Mesendoderm (in vitro differentiated cells): ENCODE results near the gene HNRNPR.
A peak's percentile ranks its signal among the peaks of the same experiment; 100 is the strongest.

Source experiments
- DNase-seq: peaks from one replicate; pipeline ENCODE4 v3.0.0; 2013
- H2AK5ac ChIP-seq: 2 replicates; pipeline ENCODE4 v1.6.1; 2013; ENCODE audit warnings: low read length, inconsistent platforms
- H2BK120ac ChIP-seq: 2 replicates; pipeline ENCODE4 v1.6.1; 2013; ENCODE audit warnings: low read depth, mild to moderate bottlenecking, low read length, moderate library complexity, mixed read lengths
- H2BK15ac ChIP-seq: replicated peaks from 2 replicates; pipeline ENCODE4 v1.6.1; 2013; ENCODE audit warnings: low read depth, mild to moderate bottlenecking, moderate library complexity
- H2BK5ac ChIP-seq: 2 replicates; pipeline ENCODE4 v1.6.1; 2013; ENCODE audit warnings: low read length, inconsistent platforms
- H3K18ac ChIP-seq: 2 replicates; pipeline ENCODE4 v1.6.1; 2013; ENCODE audit warnings: mild to moderate bottlenecking, low read length, mixed read lengths
- H3K23ac ChIP-seq: one replicate; pipeline ENCODE4 v1.6.1; 2013; ENCODE audit warnings: low read length
- H3K27ac ChIP-seq: 2 replicates; pipeline ENCODE4 v1.5.1; 2013; ENCODE audit warnings: low read depth, mild to moderate bottlenecking, inconsistent platforms, low read length, moderate library complexity
- H3K27me3 ChIP-seq: 2 replicates; pipeline ENCODE4 v1.6.1; 2013; ENCODE audit warnings: low read length, control low read depth, mild to moderate bottlenecking, inconsistent platforms; ENCODE audit not compliant: insufficient read depth, poor library complexity
- H3K36me3 ChIP-seq: 2 replicates; pipeline ENCODE4 v1.6.1; 2013; ENCODE audit warnings: low read length, inconsistent platforms; ENCODE audit not compliant: control insufficient read depth, insufficient read depth
- H3K4ac ChIP-seq: one replicate; pipeline ENCODE4 v1.6.1; 2013; ENCODE audit warnings: low read depth, mild to moderate bottlenecking, low read length, moderate library complexity
- H3K4me1 ChIP-seq: 2 replicates; pipeline ENCODE4 v1.6.1; 2013; ENCODE audit warnings: low read depth, low read length, inconsistent platforms; ENCODE audit not compliant: control insufficient read depth
- H3K4me2 ChIP-seq: 2 replicates; pipeline ENCODE4 v1.6.1; 2013; ENCODE audit warnings: low read length
- H3K4me3 ChIP-seq: 2 replicates; pipeline ENCODE4 v1.5.1; 2013; ENCODE audit warnings: mild to moderate bottlenecking, low read length
- H3K56ac ChIP-seq: one replicate; pipeline ENCODE4 v1.6.1; 2013; ENCODE audit warnings: low read length
- H3K79me1 ChIP-seq: 2 replicates; pipeline ENCODE4 v1.6.1; 2013; ENCODE audit warnings: low read length, inconsistent platforms
- H3K79me2 ChIP-seq: 2 replicates; pipeline ENCODE4 v1.6.1; 2013; ENCODE audit warnings: mild to moderate bottlenecking, low read length; ENCODE audit not compliant: control insufficient read depth, insufficient read depth
- H3K9ac ChIP-seq: 2 replicates; pipeline ENCODE4 v1.6.1; 2013; ENCODE audit warnings: low read length, inconsistent platforms
- H4K5ac ChIP-seq: one replicate; pipeline ENCODE4 v1.6.1; 2013; ENCODE audit warnings: low read length
- H4K8ac ChIP-seq: one replicate; pipeline ENCODE4 v1.6.1; 2013; ENCODE audit warnings: low read depth, mild to moderate bottlenecking, control low read depth, low read length, moderate library complexity
- WGBS: extraction: QIAGEN DNeasy Blood & Tissue Kit; methylation state at CpG from one replicate; pipeline ENCODE4 v1.1.7; 2013; ENCODE audit warnings: low lambda C conversion rate, missing lambda C conversion rate; ENCODE audit not compliant: insufficient coverage; ENCODE audit errors: extremely low coverage; 5-methylcytosine and 5-hydroxymethylcytosine counted together

Gene HNRNPR

DNA sequence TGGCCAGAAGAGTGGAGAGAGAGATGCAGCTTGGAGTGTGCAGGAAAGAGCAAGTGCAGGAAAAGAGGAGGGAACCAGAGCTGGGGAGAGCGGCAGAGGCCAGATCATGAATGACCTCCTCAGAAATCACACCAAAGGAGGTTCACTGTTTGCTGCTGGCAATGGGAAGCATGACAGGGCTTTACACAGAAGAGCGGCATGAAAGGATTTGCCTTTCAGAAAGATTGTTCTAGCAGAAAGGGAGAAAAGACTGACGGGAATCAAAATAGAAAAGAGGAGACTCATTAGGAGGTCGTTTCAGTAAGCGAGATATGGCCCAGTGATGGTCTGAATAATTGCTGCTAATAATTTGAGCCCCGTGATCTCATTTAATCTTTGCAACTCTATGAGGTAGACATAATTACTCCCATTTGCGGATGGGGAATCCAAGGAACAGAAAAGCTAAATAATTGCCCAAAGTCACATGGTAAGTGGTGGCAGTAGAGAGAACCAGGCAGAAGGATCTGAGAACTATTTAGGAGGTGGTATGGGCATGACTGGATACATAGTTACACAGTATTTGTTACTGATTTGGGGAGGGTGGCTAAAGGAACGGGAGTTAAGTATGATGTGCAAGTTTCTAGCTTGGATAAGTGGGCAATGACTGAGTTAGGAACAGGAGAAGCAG, 12.5 kb upstream of the HNRNPR start:
- no peak for DNase-seq
- Histone ChIP-seq H4K5ac (no peak overlapping the region), H3K79me1 (no peaks in the 10 kb centered on the region), H3K56ac (no peak overlapping the region), H2BK5ac (no peak overlapping the region), H2AK5ac (no peak overlapping the region), H3K79me2 (no peaks in the 10 kb centered on the region), H3K18ac (no peak overlapping the region), H3K27ac (no peak overlapping the region), H3K4ac (no peak overlapping the region), H3K4me1 (no peaks in the 10 kb centered on the region), H3K4me3 (no peak overlapping the region), H3K4me2 (no peak overlapping the region), H3K27me3 (peaks cover 37% of the 10 kb centered on the region), H4K8ac (no peak overlapping the region), H3K23ac (no peak overlapping the region), H3K9ac (no peak overlapping the region), H2BK15ac (no peak overlapping the region), H3K36me3 (peaks cover 3% of the 10 kb centered on the region), H2BK120ac (no peak overlapping the region)
- WGBS = no CpG with 5 or more reads among the region's 8 CpGs

DNA sequence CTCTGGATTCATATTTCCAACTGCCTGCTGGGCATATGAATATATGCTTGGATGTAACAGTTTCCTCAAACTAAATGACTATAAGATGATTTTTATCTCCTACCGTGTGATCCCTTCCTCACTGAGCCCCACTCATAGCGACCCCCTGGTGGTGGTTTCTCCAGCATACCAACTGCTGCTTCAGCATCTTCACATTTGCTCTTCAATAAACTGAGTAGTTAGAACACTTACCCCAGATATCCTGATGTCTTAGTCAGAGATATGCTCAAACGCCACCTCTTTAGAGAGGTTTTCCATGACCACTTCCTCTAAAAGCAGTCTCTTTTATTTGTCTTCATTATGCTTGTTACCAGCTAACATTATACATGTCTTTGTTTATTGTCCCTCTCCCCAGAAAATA, 10.2 kb upstream of the HNRNPR start:
- Histone ChIP-seq H4K8ac (no peak overlapping the region), H3K4me3 (no peak overlapping the region), H2BK5ac (no peak overlapping the region), H2BK15ac (no peak overlapping the region), H3K9ac (no peak overlapping the region), H4K5ac (no peak overlapping the region), H3K36me3 (no peaks in the 10 kb centered on the region), H3K27ac (no peak overlapping the region), H2BK120ac (no peak overlapping the region), H3K18ac (no peak overlapping the region), H2AK5ac (no peak overlapping the region), H3K4me2 (no peak overlapping the region), H3K56ac (no peak overlapping the region), H3K23ac (no peak overlapping the region), H3K79me2 (no peaks in the 10 kb centered on the region), H3K4me1 (no peaks in the 10 kb centered on the region), H3K79me1 (no peaks in the 10 kb centered on the region), H3K27me3 (peaks cover 34% of the 10 kb centered on the region), H3K4ac (no peak overlapping the region)
- no CpG with 5 or more reads among the region's 3 CpGs for WGBS
- no peak for DNase-seq

DNA sequence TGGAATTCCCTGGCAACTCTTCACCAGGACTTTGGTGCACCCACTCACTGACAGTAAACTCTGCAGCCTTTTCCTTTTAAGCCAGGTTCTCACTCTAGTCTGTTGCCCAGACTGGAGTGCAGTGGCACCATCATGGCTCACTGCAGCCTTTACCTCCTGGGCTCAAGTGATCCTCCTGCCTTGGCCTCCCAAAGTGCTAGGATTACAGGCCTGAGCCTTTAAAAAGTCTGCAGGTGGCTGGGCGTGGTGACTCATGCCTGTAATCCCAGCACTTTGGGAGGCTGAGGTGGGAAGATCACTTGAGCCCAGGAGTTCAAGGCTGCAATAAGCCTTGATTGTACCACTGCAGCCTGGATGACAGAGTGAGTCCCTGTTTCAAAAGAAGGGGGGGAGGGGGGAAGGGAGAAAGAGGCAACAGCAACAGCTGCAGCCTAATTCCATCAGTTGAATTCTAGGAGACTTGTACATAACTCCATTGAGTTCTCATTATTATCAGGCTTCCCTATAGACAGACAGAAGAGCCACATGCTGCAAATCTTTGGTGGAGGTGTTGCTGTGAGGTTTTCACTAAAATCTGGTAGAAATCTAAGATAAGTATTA, 8.1 kb upstream of the HNRNPR start:
- H3K36me3 ChIP-seq = no peaks in the 10 kb centered on the region
- H3K4me1 ChIP-seq = no peaks in the 10 kb centered on the region
- no peak overlapping the region for H3K18ac ChIP-seq
- no peaks in the 10 kb centered on the region for H3K79me1 ChIP-seq
- H2BK120ac ChIP-seq = no peak overlapping the region
- no peak overlapping the region for H3K9ac ChIP-seq
- H3K27ac ChIP-seq = no peak overlapping the region
- H2BK15ac ChIP-seq = no peak overlapping the region
- DNase-seq = no peak
- no CpG with 5 or more reads among the region's 1 CpG for WGBS
- H3K4me3 ChIP-seq = no peak overlapping the region
- H3K79me2 ChIP-seq = no peaks in the 10 kb centered on the region
- H3K56ac ChIP-seq = no peak overlapping the region
- no peak overlapping the region for H3K23ac ChIP-seq
- H3K27me3 ChIP-seq = peaks cover 29% of the 10 kb centered on the region
- no peak overlapping the region for H2AK5ac ChIP-seq
- no peak overlapping the region for H4K5ac ChIP-seq
- H3K4me2 ChIP-seq = no peak overlapping the region
- H3K4ac ChIP-seq = no peak overlapping the region
- no peak overlapping the region for H2BK5ac ChIP-seq
- H4K8ac ChIP-seq = no peak overlapping the region

DNA sequence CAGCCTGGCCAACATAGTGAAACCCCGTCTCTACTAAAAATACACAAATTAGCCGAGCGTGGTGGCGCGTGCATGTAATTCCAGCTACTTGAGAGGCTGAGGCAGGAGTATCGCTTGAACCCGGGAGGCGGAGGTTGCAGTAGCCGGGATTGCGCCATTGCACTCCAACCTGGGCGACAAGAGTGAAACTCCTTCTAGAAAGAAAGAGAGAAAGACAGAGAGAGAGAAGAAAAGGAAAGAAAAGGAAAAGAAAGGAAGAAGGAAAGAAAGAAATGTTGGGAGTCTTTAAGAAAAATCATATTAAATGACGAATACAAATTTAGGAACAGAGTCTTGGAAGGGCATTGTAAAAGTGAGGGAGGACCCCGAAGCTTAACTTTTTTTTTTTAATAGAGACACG, 1.8 kb upstream of the HNRNPR start:
- H3K4me2 ChIP-seq = no peak overlapping the region
- no CpG with 5 or more reads among the region's 14 CpGs for WGBS
- no peak overlapping the region for H3K4me3 ChIP-seq
- no peak overlapping the region for H2BK120ac ChIP-seq
- H3K23ac ChIP-seq = no peak overlapping the region
- no peak overlapping the region for H3K9ac ChIP-seq
- no peak overlapping the region for H3K4ac ChIP-seq
- no peak overlapping the region for H2AK5ac ChIP-seq
- H3K79me2 ChIP-seq = peaks cover 27% of the 10 kb centered on the region
- no peak overlapping the region for H4K5ac ChIP-seq
- no peak overlapping the region for H2BK15ac ChIP-seq
- no peak overlapping the region for H3K27ac ChIP-seq
- no peak for DNase-seq
- H3K56ac ChIP-seq = no peak overlapping the region
- H3K79me1 ChIP-seq = no peaks in the 10 kb centered on the region
- H4K8ac ChIP-seq = peak overlapping the region; percentile 76
- peaks cover 3% of the 10 kb centered on the region for H3K27me3 ChIP-seq
- H2BK5ac ChIP-seq = no peak overlapping the region
- no peaks in the 10 kb centered on the region for H3K36me3 ChIP-seq
- H3K4me1 ChIP-seq = no peaks in the 10 kb centered on the region
- H3K18ac ChIP-seq = no peak overlapping the region

DNA sequence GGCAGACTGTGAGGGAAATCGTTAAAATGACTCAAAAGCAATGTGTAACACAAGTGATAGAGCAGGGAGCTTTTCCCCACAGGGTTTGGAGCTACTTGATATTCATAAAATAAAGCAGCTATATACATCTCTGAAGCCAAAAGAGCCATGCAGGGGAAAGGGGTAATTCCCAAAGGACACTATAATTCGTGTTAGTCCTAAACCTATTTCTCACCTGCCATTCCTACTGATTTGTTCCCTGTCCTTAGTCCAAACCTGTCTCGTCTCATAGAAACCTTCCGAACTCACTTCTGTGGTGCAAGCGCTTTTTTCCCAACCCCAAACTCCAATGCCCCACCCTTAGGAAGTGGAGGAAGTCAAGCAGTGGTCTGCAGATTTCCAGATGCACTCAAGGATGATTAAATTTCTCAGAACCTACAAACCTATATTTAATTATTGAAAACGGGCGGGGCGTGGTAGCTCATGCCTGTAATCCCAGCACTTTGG, 946 bp upstream of the HNRNPR start:
- H3K79me1 ChIP-seq = no peaks in the 10 kb centered on the region
- no peaks in the 10 kb centered on the region for H3K4me1 ChIP-seq
- no CpG with 5 or more reads among the region's 8 CpGs for WGBS

More for the DNA sequence above, 946 bp upstream of the HNRNPR start:
- H3K4me3 ChIP-seq = peak overlapping the region; percentile 40
- DNase-seq = peak; percentile 53
- H3K4ac ChIP-seq = peak overlapping the region; percentile 60
- H2AK5ac ChIP-seq = no peak overlapping the region
- no peaks in the 10 kb centered on the region for H3K36me3 ChIP-seq
- H3K27ac ChIP-seq = peak overlapping the region; percentile 75
- H3K4me2 ChIP-seq = peak overlapping the region; percentile 63
- H2BK5ac ChIP-seq = peak overlapping the region; percentile 83
- peak overlapping the region; percentile 39 for H3K23ac ChIP-seq
- peaks cover 36% of the 10 kb centered on the region for H3K79me2 ChIP-seq
- H3K27me3 ChIP-seq = no peaks in the 10 kb centered on the region
- H2BK15ac ChIP-seq = no peak overlapping the region
- H3K56ac ChIP-seq = peak overlapping the region; percentile 95
- H4K5ac ChIP-seq = peak overlapping the region; percentile 99
- peak overlapping the region; percentile 22 for H3K18ac ChIP-seq
- H2BK120ac ChIP-seq = no peak overlapping the region
- peak overlapping the region; percentile 90 for H3K9ac ChIP-seq
- H4K8ac ChIP-seq = no peak overlapping the region
